WTC11 (cell line): ENCODE results near the gene ZNF18. TPM values are rescaled to one million over a fixed set of nuclear protein-coding genes. Genes with fewer than 3 reads are reported as not detected.

Experiments
- ATAC-seq: fragments of 200-7000 bp; cut with Tn5 transposase; 2 replicates; pipeline ENCODE4 v1.10.0; 2021; ENCODE audit warnings: mild to moderate bottlenecking, moderate library complexity
- CTCF ChIA-PET: fragments of 300-600 bp; sonication (Branson Sonifier 250); formaldehyde crosslinking; loops from one replicate; lab custom pipeline; 2021; ENCODE audit warnings: antibody characterized with exemption; lab: Charles Lee
- POLR2A ChIA-PET: fragments of 350-600 bp; sonication (Branson Sonifier 250); formaldehyde crosslinking; loops from one replicate; lab custom pipeline; 2021; ENCODE audit warnings: antibody characterized with exemption; lab: Charles Lee
- DNase-seq: peaks from one replicate; pipeline ENCODE4 v3.0.0; 2021; ENCODE audit warnings: low spot score
- H3K27ac Mint-ChIP-seq: 2 replicates; pipeline ENCODE4 v1.8.0; 2021; ENCODE audit warnings: mixed read lengths
- H3K27me3 Mint-ChIP-seq: 2 replicates; pipeline ENCODE4 v1.8.0; 2021; ENCODE audit warnings: low read depth, mild to moderate bottlenecking, moderate library complexity, mixed read lengths
- H3K36me3 Mint-ChIP-seq: 2 replicates; pipeline ENCODE4 v1.8.0; 2021; ENCODE audit warnings: mixed read lengths
- H3K4me1 Mint-ChIP-seq: 2 replicates; pipeline ENCODE4 v1.8.0; 2022; ENCODE audit warnings: mixed read lengths
- H3K4me3 Mint-ChIP-seq: 2 replicates; pipeline ENCODE4 v1.8.0; 2021; ENCODE audit warnings: mild to moderate bottlenecking, moderate library complexity, mixed read lengths
- H3K9me3 Mint-ChIP-seq: 2 replicates; pipeline ENCODE4 v1.8.0; 2021; ENCODE audit warnings: mixed read lengths
- AR ChIP-seq: fragments of 250-450 bp; sonication (Bioruptor Pico); IDR thresholded peaks from 2 replicates; pipeline ENCODE4 v1.9.0; 2021; ENCODE audit warnings: mild to moderate bottlenecking
- CBFB ChIP-seq: sonication (generic); formaldehyde crosslinking; IDR thresholded peaks from 2 replicates; pipeline ENCODE4 v1.8.1; 2022; ENCODE audit warnings: mild to moderate bottlenecking, low read depth, missing genetic modification reagents
- CREB1 ChIP-seq: sonication (generic); formaldehyde crosslinking; IDR thresholded peaks from 2 replicates; pipeline ENCODE4 v1.8.0; 2023; ENCODE audit warnings: mild to moderate bottlenecking, missing genetic modification reagents
- E2F4 ChIP-seq: sonication (generic); formaldehyde crosslinking; IDR thresholded peaks from 2 replicates; pipeline ENCODE4 v1.8.1; 2022; ENCODE audit warnings: low read depth, mild to moderate bottlenecking, moderate library complexity, missing genetic modification reagents, borderline replicate concordance
- HMGXB4 ChIP-seq: sonication (generic); formaldehyde crosslinking; IDR thresholded peaks from 2 replicates; pipeline ENCODE4 v1.8.1; 2023; ENCODE audit warnings: mild to moderate bottlenecking, moderate library complexity, missing genetic modification reagents
- IRF2 ChIP-seq: sonication (generic); formaldehyde crosslinking; IDR thresholded peaks from 2 replicates; pipeline ENCODE4 v1.8.0; 2022; ENCODE audit warnings: low read depth, missing genetic modification reagents, borderline replicate concordance
- NR3C1 ChIP-seq: sonication (generic); formaldehyde crosslinking; conservative IDR thresholded peaks from 2 replicates; pipeline ENCODE4 v1.8.1; 2023; ENCODE audit warnings: low read depth, mild to moderate bottlenecking, missing genetic modification reagents
- SOX15 ChIP-seq: fragments of 250-450 bp; sonication (Bioruptor Pico); IDR thresholded peaks from 2 replicates; pipeline ENCODE4 v1.9.0; 2021; ENCODE audit warnings: mild to moderate bottlenecking
- TEAD1 ChIP-seq: sonication (generic); formaldehyde crosslinking; IDR thresholded peaks from 2 replicates; pipeline ENCODE4 v1.8.0; 2022; ENCODE audit warnings: mild to moderate bottlenecking, missing genetic modification reagents
- ZNF138 ChIP-seq: sonication (generic); formaldehyde crosslinking; conservative IDR thresholded peaks from 2 replicates; pipeline ENCODE4 v1.8.1; 2022; ENCODE audit warnings: mild to moderate bottlenecking, moderate library complexity, missing genetic modification reagents
- ZNF219 ChIP-seq: sonication (generic); formaldehyde crosslinking; IDR thresholded peaks from 2 replicates; pipeline ENCODE4 v1.8.0; 2023; ENCODE audit warnings: missing genetic modification reagents, mild to moderate bottlenecking, borderline replicate concordance
- ZNF423 ChIP-seq: fragments of 250-450 bp; sonication (Bioruptor Pico); IDR thresholded peaks from 2 replicates; pipeline ENCODE4 v2.1.2; 2022; ENCODE audit warnings: mild to moderate bottlenecking, moderate library complexity
- total RNA-seq: library from RNA; stranded (reverse); gene quantifications from 3 replicates; pipeline ENCODE4 v1.2.3, GENCODE V29; 2021
- TF ChIP-seq, protein P1 (sequence below): sonication (generic); formaldehyde crosslinking; IDR thresholded peaks from 2 replicates; pipeline ENCODE4 v1.8.1; 2023; ENCODE audit warnings: mild to moderate bottlenecking, missing genetic modification reagents
- TF ChIP-seq, protein P2 (sequence below): fragments of 200-600 bp; IDR thresholded peaks from 2 replicates; pipeline ENCODE4 v1.8.0; 2022; ENCODE audit warnings: antibody characterized with exemption
- TF ChIP-seq, protein P3 (sequence below): sonication (generic); formaldehyde crosslinking; IDR thresholded peaks from 2 replicates; pipeline ENCODE4 v1.8.1; 2023; ENCODE audit warnings: mild to moderate bottlenecking, missing genetic modification reagents
- TF ChIP-seq, protein P4 (sequence below): sonication (generic); formaldehyde crosslinking; IDR thresholded peaks from 2 replicates; pipeline ENCODE4 v1.8.0; 2022; ENCODE audit warnings: mild to moderate bottlenecking, missing genetic modification reagents
- TF ChIP-seq, protein P5 (sequence below): fragments of 250-450 bp; sonication (Bioruptor Pico); conservative IDR thresholded peaks from 2 replicates; pipeline ENCODE4 v1.9.0; 2021; ENCODE audit warnings: mild to moderate bottlenecking

The ZNF18 gene
- total RNA-seq, 1 experiment from 2014 or later, result 13.3 TPM

DNA sequence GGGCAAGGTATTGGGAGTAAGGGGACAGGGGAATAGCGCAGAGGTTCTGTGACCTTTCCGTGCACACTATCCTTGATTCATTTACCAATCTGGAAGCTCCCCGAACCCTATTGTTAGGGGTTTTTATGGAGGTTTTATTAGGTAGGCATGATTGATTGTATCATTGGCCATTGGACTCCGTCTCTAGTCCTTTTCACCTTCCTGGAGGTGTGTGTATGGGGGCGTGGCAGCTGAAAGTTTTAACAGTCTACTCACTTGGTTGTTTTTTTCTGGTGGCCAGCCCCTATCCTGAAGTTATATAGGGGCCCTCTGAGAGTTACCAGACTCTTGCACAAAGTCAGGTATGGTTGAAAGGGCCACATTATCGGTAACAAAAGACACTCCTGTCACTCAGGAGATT lies 46.4 kb upstream of the ZNF18 start:
- POLR2A ChIA-PET, result no interaction called here
- TF ChIP-seq, protein P1, sequence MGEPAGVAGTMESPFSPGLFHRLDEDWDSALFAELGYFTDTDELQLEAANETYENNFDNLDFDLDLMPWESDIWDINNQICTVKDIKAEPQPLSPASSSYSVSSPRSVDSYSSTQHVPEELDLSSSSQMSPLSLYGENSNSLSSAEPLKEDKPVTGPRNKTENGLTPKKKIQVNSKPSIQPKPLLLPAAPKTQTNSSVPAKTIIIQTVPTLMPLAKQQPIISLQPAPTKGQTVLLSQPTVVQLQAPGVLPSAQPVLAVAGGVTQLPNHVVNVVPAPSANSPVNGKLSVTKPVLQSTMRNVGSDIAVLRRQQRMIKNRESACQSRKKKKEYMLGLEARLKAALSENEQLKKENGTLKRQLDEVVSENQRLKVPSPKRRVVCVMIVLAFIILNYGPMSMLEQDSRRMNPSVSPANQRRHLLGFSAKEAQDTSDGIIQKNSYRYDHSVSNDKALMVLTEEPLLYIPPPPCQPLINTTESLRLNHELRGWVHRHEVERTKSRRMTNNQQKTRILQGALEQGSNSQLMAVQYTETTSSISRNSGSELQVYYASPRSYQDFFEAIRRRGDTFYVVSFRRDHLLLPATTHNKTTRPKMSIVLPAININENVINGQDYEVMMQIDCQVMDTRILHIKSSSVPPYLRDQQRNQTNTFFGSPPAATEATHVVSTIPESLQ (CRISPR knock-in tag), result no peak
- TF ChIP-seq, protein P2, sequence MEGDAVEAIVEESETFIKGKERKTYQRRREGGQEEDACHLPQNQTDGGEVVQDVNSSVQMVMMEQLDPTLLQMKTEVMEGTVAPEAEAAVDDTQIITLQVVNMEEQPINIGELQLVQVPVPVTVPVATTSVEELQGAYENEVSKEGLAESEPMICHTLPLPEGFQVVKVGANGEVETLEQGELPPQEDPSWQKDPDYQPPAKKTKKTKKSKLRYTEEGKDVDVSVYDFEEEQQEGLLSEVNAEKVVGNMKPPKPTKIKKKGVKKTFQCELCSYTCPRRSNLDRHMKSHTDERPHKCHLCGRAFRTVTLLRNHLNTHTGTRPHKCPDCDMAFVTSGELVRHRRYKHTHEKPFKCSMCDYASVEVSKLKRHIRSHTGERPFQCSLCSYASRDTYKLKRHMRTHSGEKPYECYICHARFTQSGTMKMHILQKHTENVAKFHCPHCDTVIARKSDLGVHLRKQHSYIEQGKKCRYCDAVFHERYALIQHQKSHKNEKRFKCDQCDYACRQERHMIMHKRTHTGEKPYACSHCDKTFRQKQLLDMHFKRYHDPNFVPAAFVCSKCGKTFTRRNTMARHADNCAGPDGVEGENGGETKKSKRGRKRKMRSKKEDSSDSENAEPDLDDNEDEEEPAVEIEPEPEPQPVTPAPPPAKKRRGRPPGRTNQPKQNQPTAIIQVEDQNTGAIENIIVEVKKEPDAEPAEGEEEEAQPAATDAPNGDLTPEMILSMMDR, result no peak
- CTCF ChIA-PET, result no interaction called here

DNA sequence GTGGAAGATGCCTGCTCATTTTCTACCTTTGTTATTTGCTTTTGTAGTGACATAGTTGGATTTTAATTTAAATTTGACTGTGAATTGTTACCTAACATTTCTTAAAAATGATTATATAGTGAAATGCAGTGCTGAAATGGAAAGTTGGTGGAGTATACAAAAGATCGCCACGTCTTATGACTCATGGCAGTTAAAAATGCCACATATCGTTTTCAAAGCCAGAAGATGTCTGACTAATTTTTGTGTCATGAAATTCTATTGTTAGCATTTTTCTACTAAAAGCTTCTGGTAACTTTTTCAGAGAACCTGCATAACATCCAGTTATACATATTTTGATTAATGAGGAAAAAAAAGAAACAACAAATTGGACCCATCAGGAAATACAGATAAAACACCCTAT lies 44.0 kb upstream of the ZNF18 start:
- DNase-seq (no peak), ATAC-seq (no peak)
- ChIA-PET CTCF (no interaction called here), POLR2A (no interaction called here)
- Mint-ChIP-seq H3K27ac (no peak overlapping the region), H3K9me3 (no peaks in the 10 kb centered on the region), H3K4me1 (peaks cover 23% of the 10 kb centered on the region), H3K36me3 (no peaks in the 10 kb centered on the region), H3K4me3 (no peak overlapping the region), H3K27me3 (no peaks in the 10 kb centered on the region)
- TF ChIP-seq, protein P3, sequence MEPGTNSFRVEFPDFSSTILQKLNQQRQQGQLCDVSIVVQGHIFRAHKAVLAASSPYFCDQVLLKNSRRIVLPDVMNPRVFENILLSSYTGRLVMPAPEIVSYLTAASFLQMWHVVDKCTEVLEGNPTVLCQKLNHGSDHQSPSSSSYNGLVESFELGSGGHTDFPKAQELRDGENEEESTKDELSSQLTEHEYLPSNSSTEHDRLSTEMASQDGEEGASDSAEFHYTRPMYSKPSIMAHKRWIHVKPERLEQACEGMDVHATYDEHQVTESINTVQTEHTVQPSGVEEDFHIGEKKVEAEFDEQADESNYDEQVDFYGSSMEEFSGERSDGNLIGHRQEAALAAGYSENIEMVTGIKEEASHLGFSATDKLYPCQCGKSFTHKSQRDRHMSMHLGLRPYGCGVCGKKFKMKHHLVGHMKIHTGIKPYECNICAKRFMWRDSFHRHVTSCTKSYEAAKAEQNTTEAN (CRISPR knock-in tag), result no peak
- TF ChIP-seq E2F4 (CRISPR knock-in tag) (no peak), HMGXB4 (CRISPR knock-in tag) (no peak), ZNF219 (CRISPR knock-in tag) (no peak), SOX15 (CRISPR knock-in tag) (no peak)
- TF ChIP-seq, protein P4, sequence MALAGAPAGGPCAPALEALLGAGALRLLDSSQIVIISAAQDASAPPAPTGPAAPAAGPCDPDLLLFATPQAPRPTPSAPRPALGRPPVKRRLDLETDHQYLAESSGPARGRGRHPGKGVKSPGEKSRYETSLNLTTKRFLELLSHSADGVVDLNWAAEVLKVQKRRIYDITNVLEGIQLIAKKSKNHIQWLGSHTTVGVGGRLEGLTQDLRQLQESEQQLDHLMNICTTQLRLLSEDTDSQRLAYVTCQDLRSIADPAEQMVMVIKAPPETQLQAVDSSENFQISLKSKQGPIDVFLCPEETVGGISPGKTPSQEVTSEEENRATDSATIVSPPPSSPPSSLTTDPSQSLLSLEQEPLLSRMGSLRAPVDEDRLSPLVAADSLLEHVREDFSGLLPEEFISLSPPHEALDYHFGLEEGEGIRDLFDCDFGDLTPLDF (CRISPR knock-in tag), result no peak

More for the DNA sequence above, 46.4 kb upstream of the ZNF18 start:
- no peak overlapping the region for H3K4me3 Mint-ChIP-seq
- H3K4me1 Mint-ChIP-seq, result peaks cover 31% of the 10 kb centered on the region
- DNase-seq (no peak), ATAC-seq (no peak)
- H3K9me3 Mint-ChIP-seq, result no peaks in the 10 kb centered on the region
- no peaks in the 10 kb centered on the region for H3K36me3 Mint-ChIP-seq
- H3K27me3 Mint-ChIP-seq, result no peaks in the 10 kb centered on the region
- H3K27ac Mint-ChIP-seq, result no peak overlapping the region

DNA sequence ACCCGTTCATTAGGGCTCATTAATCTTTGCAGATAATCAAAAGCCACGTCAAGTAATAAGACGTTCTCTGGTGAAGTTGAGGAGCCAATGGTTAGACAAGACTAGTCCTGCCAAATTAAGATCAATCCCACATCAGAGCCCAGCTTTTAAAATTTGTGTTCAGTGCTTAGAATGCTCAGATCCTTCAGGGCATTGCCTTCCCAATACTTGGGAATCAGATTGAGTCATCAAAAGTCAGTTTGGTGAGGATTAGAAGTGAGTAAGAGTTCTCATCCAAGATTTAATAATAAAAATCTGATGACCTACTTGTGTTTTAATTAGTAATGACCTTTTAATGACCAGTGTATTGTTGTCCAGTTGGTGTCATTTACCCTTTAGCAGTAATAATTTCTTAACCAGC lies 43.2 kb upstream of the ZNF18 start:
- H3K27ac Mint-ChIP-seq, result no peak overlapping the region
- H3K27me3 Mint-ChIP-seq, result no peaks in the 10 kb centered on the region
- ChIA-PET POLR2A (no interaction called here), CTCF (no interaction called here)
- H3K9me3 Mint-ChIP-seq, result no peaks in the 10 kb centered on the region
- no peaks in the 10 kb centered on the region for H3K36me3 Mint-ChIP-seq
- DNase-seq, result no peak
- no peak for ATAC-seq
- H3K4me1 Mint-ChIP-seq, result peaks cover 17% of the 10 kb centered on the region
- no peak overlapping the region for H3K4me3 Mint-ChIP-seq
- no peak for TF ChIP-seq TEAD1 (CRISPR knock-in tag)
- TF ChIP-seq, protein P5, sequence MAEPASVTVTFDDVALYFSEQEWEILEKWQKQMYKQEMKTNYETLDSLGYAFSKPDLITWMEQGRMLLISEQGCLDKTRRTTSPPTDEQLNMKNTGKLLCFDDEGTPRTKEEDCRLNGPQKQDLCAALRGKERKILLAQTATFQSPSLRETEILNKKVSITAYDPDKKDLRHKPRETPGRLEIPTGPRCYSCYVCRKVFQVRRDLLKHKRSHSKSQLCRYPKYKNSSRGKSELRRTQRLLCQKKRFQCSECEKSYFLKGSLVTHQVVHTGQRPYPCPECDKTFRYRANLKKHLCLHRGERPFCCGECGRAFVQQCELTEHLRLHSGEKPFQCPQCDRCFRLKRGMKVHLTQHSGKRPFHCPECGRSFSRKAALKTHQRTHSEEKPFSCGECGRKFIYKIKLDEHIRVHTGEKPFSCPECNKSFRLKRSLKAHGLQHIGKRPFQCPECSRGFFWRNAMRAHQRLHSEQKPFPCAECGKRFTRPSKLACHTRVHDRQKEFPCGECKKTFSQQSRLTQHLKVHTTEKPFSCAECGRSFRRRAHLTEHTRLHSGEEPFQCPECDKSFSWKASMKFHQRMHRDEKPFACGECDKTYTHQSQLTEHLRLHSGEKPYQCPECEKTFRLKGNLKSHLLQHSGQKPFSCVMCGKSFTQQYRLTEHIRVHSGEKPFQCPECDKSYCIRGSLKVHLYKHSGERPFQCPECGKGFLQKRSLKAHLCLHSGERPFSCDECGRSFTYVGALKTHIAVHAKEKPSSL (CRISPR knock-in tag), result no peak
- no peak for TF ChIP-seq IRF2 (CRISPR knock-in tag)
- no peak for TF ChIP-seq ZNF423 (CRISPR knock-in tag)
- no peak for TF ChIP-seq ZNF138 (CRISPR knock-in tag)
- no peak for TF ChIP-seq AR
- no peak for TF ChIP-seq CBFB (CRISPR knock-in tag)
- TF ChIP-seq NR3C1 (CRISPR knock-in tag), result no peak
- TF ChIP-seq CREB1, result no peak
